Upper lobe of left lung (tissue), 6 donors: Measurements from ENCODE around the gene TMEM33. TPM values are rescaled to one million over a fixed set of nuclear protein-coding genes. Genes with fewer than 3 reads are reported as not detected.
"Not testable (repeated sequence)": the region's sequence is repeated elsewhere in the genome, so short reads cannot be mapped to it uniquely, and the experiment has no call there.

ENCODE experiments used
- ATAC-seq, 2 donors: fragments of 200-7000 bp; cut with Tn5 transposase; one replicate each; pipeline ENCODE4 v1.9.1; 2022; ENCODE audit warnings: mild to moderate bottlenecking in 2 of 2, moderate library complexity in 2 of 2; ENCODE audit not compliant: low FRiP score in 2 of 2
- DNase-seq, 2 donors: peaks; one replicate each; pipeline ENCODE4 v3.0.0-alpha.2; 2019 to 2020
- H3K27ac ChIP-seq, 4 donors: fragments of 200-600 bp; sonication (generic); one replicate each; pipeline ENCODE4 v1.5.1; 2016 to 2019
- H3K27me3 ChIP-seq, 4 donors: fragments of 200-600 bp; sonication (generic); one replicate each; pipeline ENCODE4 v1.5.1; 2017 to 2019
- H3K36me3 ChIP-seq, 4 donors: fragments of 200-600 bp; sonication (generic); one replicate each; pipeline ENCODE4 v1.5.1; 2016 to 2019
- H3K4me1 ChIP-seq, 4 donors: fragments of 200-600 bp; sonication (generic); one replicate each; pipeline ENCODE4 v1.5.1; 2018 to 2019
- H3K4me3 ChIP-seq, 4 donors: fragments of 200-600 bp; sonication (generic); one replicate each; pipeline ENCODE4 v1.5.1; 2017 to 2019; ENCODE audit warnings: mild to moderate bottlenecking in 2 of 4, moderate library complexity in 1 of 4
- H3K9me3 ChIP-seq, 4 donors: fragments of 200-600 bp; sonication (generic); one replicate each; pipeline ENCODE4 v1.5.1; 2018 to 2019
- EP300 ChIP-seq, 4 donors: sonication (generic); formaldehyde crosslinking; IDR thresholded peaks; one replicate each; pipeline ENCODE4 v1.5.1; 2017; ENCODE audit warnings: antibody characterized with exemption in 4 of 4, control low read depth in 2 of 4
- POLR2A ChIP-seq, 4 donors: fragments of 450-650 bp; IDR thresholded peaks; one replicate each; pipeline ENCODE4 v1.5.1; 2016 to 2017; ENCODE audit warnings: antibody characterized with exemption in 4 of 4, mild to moderate bottlenecking in 2 of 4
- POLR2AphosphoS5 ChIP-seq, 2 donors: sonication (generic); formaldehyde crosslinking; IDR thresholded peaks; one replicate each; pipeline ENCODE4 v1.5.1; 2017; ENCODE audit warnings: antibody characterized with exemption in 2 of 2
- WGBS, 2 donors: methylation state at CpG; one replicate each; pipeline ENCODE4 v1.1.5; 2017 to 2018; 5-methylcytosine and 5-hydroxymethylcytosine counted together
- total RNA-seq, 6 donors: library from RNA; depleted of rRNA in 4 of 6; stranded (reverse); fragments of >200 nt in 4 of 6; gene quantifications; one replicate each; pipeline versions ENCODE4 v1.1.0 to v1.2.1, GENCODE V29; 2016 to 2021
- TF ChIP-seq, protein P1 (sequence below), 6 experiments: fragments of 450-650 bp in 4 of 6; fragments of 200-600 bp in 2 of 6; sonication (generic) in 2 of 6; IDR thresholded peaks; one replicate each; pipeline ENCODE4 v1.5.1; 2016 to 2019; ENCODE audit warnings: antibody characterized with exemption in 6 of 6
- donor health status: DM: no; HTN: no; CAD: no; lungs with moderate emphysema.
- donor health status: DM: no; HTN: yes; CAD: no; lungs with severe emphysema.

Gene TMEM33
- total RNA-seq, 6 donors from 2014 or later = 14.7 to 68.9 (median 46.9) TPM

DNA sequence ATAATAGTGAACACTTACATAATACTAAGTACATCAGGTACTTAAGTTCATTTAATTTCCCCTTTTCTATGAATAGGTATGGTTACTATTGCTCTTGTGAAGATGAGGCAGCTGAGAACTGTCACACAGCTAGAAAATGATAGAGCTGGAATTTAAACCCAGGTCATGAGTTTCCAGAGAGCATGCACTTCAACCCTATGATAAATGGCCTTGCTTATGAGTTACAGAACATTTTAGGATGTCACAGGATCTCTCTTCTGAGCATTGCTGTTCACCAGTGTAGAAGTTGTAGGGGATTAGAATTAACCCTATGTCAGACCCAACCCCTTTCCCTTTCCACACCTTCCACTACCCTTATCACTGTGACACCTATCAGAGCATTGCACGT, 46.5 kb upstream of the TMEM33 start:
- H3K4me3 ChIP-seq = no peak overlapping the region
- WGBS, 2 donors = 76 to 100% methylated on average over 1 of the region's 1 CpG
- no peaks in the 10 kb centered on the region for H3K4me1 ChIP-seq
- TF ChIP-seq, protein P1, sequence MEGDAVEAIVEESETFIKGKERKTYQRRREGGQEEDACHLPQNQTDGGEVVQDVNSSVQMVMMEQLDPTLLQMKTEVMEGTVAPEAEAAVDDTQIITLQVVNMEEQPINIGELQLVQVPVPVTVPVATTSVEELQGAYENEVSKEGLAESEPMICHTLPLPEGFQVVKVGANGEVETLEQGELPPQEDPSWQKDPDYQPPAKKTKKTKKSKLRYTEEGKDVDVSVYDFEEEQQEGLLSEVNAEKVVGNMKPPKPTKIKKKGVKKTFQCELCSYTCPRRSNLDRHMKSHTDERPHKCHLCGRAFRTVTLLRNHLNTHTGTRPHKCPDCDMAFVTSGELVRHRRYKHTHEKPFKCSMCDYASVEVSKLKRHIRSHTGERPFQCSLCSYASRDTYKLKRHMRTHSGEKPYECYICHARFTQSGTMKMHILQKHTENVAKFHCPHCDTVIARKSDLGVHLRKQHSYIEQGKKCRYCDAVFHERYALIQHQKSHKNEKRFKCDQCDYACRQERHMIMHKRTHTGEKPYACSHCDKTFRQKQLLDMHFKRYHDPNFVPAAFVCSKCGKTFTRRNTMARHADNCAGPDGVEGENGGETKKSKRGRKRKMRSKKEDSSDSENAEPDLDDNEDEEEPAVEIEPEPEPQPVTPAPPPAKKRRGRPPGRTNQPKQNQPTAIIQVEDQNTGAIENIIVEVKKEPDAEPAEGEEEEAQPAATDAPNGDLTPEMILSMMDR (IDR thresholded peaks at IDR 0.05) = no peak
- no peak for TF ChIP-seq EP300 (IDR thresholded peaks at IDR 0.05)
- TF ChIP-seq POLR2AphosphoS5 (IDR thresholded peaks at IDR 0.05) = no peak
- TF ChIP-seq POLR2A (IDR thresholded peaks at IDR 0.05) = no peak
- DNase-seq (no peak), ATAC-seq (no peak)
- no peaks in the 10 kb centered on the region for H3K9me3 ChIP-seq
- no peaks in the 10 kb centered on the region for H3K27me3 ChIP-seq
- no peak overlapping the region for H3K27ac ChIP-seq
- no peaks in the 10 kb centered on the region for H3K36me3 ChIP-seq

GRCh38 chr4:41889317-41889716, 45.9 kb upstream of the TMEM33 start:
- no peaks in the 10 kb centered on the region for H3K36me3 ChIP-seq
- H3K9me3 ChIP-seq = no peaks in the 10 kb centered on the region
- no peak overlapping the region for H3K4me3 ChIP-seq
- no peaks in the 10 kb centered on the region for H3K27me3 ChIP-seq
- no peak for DNase-seq
- 35 to 38% methylated on average over 1 of the region's 1 CpG for WGBS, 2 donors
- no peak overlapping the region for H3K27ac ChIP-seq
- no peaks in the 10 kb centered on the region for H3K4me1 ChIP-seq
- TF ChIP-seq EP300 (IDR thresholded peaks at IDR 0.05) (no peak), POLR2AphosphoS5 (IDR thresholded peaks at IDR 0.05) (no peak)
- TF ChIP-seq, protein P1 (IDR thresholded peaks at IDR 0.05) = no peak
- ATAC-seq = no peak

DNA sequence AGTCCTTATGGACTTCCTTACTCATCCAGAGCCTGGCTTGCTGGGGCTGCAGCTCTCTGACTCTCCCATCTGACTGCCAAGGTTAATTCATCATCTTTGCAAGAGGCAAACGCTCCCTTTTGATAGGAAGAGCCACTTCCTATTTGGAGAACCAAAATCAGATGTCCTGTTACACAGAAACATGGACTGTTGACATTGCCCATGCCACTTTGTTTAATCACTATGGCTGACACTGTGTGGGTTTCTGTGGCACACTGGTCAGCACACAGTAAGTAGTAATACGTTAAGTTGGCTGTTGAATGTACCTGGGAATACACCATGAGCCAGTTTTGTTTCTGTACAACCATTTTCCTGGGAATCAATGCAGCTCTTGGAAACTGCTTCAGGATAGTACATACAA, 45.1 kb upstream of the TMEM33 start:
- H3K27ac ChIP-seq = no peak overlapping the region
- TF ChIP-seq, protein P1 (IDR thresholded peaks at IDR 0.05) = no peak
- TF ChIP-seq POLR2AphosphoS5 (IDR thresholded peaks at IDR 0.05) (no peak), EP300 (IDR thresholded peaks at IDR 0.05) (no peak), POLR2A (IDR thresholded peaks at IDR 0.05) (no peak)
- H3K4me3 ChIP-seq = no peak overlapping the region
- no peaks in the 10 kb centered on the region for H3K4me1 ChIP-seq
- ATAC-seq = no peak
- H3K36me3 ChIP-seq = no peaks in the 10 kb centered on the region
- DNase-seq = no peak
- H3K27me3 ChIP-seq = no peaks in the 10 kb centered on the region
- no peaks in the 10 kb centered on the region for H3K9me3 ChIP-seq
- WGBS, 2 donors = 44 to 56% methylated on average over 2 of the region's 2 CpGs

DNA sequence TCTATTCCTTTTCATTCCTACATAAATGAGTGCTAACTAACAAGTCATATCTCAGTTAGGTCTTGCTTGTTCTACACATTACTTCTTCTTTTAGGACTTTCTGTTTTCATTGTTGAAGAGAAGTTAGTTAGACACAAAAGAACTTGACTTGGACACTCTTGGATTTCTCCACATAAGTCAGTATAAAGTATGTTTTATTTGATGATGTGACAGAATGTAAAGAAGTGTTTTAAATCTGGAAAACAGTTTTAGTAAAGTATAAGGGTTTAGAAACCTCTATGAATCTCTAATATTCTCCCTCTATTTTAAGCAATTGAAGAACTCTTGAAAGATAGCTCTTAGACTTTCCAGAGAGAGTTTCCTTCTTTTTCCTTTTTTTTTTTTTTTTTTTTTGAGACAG, 38.6 kb upstream of the TMEM33 start:
- ATAC-seq = no peak
- no peak overlapping the region for H3K4me3 ChIP-seq

DNA sequence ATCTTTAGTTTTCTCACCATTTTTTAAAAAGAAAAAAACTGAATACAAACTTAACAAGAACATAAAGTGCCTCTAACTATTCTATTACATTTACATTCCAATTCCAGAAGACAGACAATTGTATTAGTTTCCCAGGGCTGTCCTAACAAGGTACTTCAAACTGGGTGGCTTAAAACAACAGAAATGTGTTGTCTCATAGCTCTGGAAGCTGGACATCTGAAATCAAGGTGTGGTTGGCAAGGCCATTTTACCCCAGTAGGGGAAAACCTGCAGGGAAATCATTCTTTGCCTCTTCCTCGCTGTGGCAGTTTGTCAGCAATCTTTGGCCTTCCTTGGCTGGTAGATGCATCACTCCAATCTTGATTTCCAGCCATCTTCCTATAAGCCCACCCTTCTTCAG, 37.5 kb upstream of the TMEM33 start:
- H3K4me3 ChIP-seq = no peak overlapping the region
- H3K4me1 ChIP-seq = no peaks in the 10 kb centered on the region
- no peak for ATAC-seq
- H3K36me3 ChIP-seq = no peaks in the 10 kb centered on the region
- 71 to 100% methylated on average over 1 of the region's 1 CpG for WGBS, 2 donors
- H3K27me3 ChIP-seq = no peaks in the 10 kb centered on the region
- no peak for DNase-seq
- H3K9me3 ChIP-seq = peaks cover 0 to 4% (median 0%) of the 10 kb centered on the region in 4 donors
- no peak for TF ChIP-seq POLR2AphosphoS5 (IDR thresholded peaks at IDR 0.05)
- TF ChIP-seq, protein P1 (IDR thresholded peaks at IDR 0.05) = peak in 1 of 6 experiments; percentile 4
- TF ChIP-seq POLR2A (IDR thresholded peaks at IDR 0.05) = no peak
- no peak for TF ChIP-seq EP300 (IDR thresholded peaks at IDR 0.05)
- H3K27ac ChIP-seq = no peak overlapping the region

More for the DNA sequence above, 38.6 kb upstream of the TMEM33 start:
- Histone ChIP-seq H3K4me1 (no peaks in the 10 kb centered on the region), H3K27me3 (no peaks in the 10 kb centered on the region), H3K36me3 (no peaks in the 10 kb centered on the region), H3K27ac (no peak overlapping the region), H3K9me3 (no peaks in the 10 kb centered on the region)
- no peak for DNase-seq
- TF ChIP-seq POLR2AphosphoS5 (IDR thresholded peaks at IDR 0.05) (no peak), EP300 (IDR thresholded peaks at IDR 0.05) (no peak), POLR2A (IDR thresholded peaks at IDR 0.05) (no peak)
- TF ChIP-seq, protein P1 (IDR thresholded peaks at IDR 0.05) = no peak

GRCh38 chr4:41909136-41909535, 26.1 kb upstream of the TMEM33 start:
- WGBS, 2 donors = 0 to 8% methylated on average over 1 of the region's 1 CpG
- not testable (repeated sequence) for H3K27ac ChIP-seq, H3K36me3 ChIP-seq, H3K4me3 ChIP-seq, H3K9me3 ChIP-seq, H3K4me1 ChIP-seq, H3K27me3 ChIP-seq, ATAC-seq
- DNase-seq = peak in 1 of 2 donors; percentile 67
